Peyer's patch (tissue), 4 donors: ENCODE data around the gene TMEM43. TPM values are rescaled to one million over a fixed set of nuclear protein-coding genes. Genes with fewer than 3 reads are reported as not detected.
A peak's percentile ranks its signal among the peaks of the same experiment; 100 is the strongest.

Experiments
- DNase-seq, 3 donors: peaks; one replicate each; pipeline ENCODE4 v3.0.0-alpha.2; 2017 to 2019
- H3K27ac ChIP-seq, 4 donors: fragments of 200-600 bp; sonication (generic); one replicate each; pipeline ENCODE4 v1.5.1; 2016 to 2019
- H3K27me3 ChIP-seq, 2 donors: fragments of 200-600 bp; sonication (generic); one replicate each; pipeline ENCODE4 v1.5.1; 2019
- H3K36me3 ChIP-seq, 3 donors: fragments of 200-600 bp; sonication (generic); one replicate each; pipeline ENCODE4 v1.5.1; 2016 to 2019
- H3K4me1 ChIP-seq, 4 donors: fragments of 200-600 bp; sonication (generic); one replicate each; pipeline ENCODE4 v1.5.1; 2016 to 2019
- H3K4me3 ChIP-seq, 4 donors: fragments of 200-600 bp; sonication (generic); 1 replicate in 3 of 4; 2 replicates in 1 of 4; pipeline ENCODE4 v1.5.1; 2016 to 2019; ENCODE audit warnings: mild to moderate bottlenecking in 1 of 4
- H3K9me3 ChIP-seq, 4 donors: fragments of 200-600 bp; sonication (generic); one replicate each; pipeline ENCODE4 v1.5.1; 2016 to 2019; ENCODE audit warnings: mild to moderate bottlenecking in 1 of 4
- POLR2A ChIP-seq, 2 donors: fragments of 450-650 bp; IDR thresholded peaks; one replicate each; pipeline ENCODE4 v1.5.1; 2017; ENCODE audit warnings: antibody characterized with exemption in 2 of 2, mild to moderate bottlenecking in 2 of 2, moderate library complexity in 2 of 2
- total RNA-seq, 4 donors: library from RNA; depleted of rRNA; stranded (reverse); fragments of >200 nt; gene quantifications; one replicate each; pipeline ENCODE4 v1.1.0, GENCODE V29; 2016
- TF ChIP-seq, protein P1 (sequence below), 6 experiments: fragments of 450-650 bp in 4 of 6; fragments of 200-600 bp in 2 of 6; sonication (generic) in 1 of 6; IDR thresholded peaks; one replicate each; pipeline ENCODE4 v1.5.1; 2017 to 2019; ENCODE audit warnings: antibody characterized with exemption in 6 of 6, mild to moderate bottlenecking in 3 of 6, moderate library complexity in 1 of 6

TMEM43 gene
- total RNA-seq, 4 donors from 2014 or later: 26.6 to 56.5 (median 40.3) TPM

DNA sequence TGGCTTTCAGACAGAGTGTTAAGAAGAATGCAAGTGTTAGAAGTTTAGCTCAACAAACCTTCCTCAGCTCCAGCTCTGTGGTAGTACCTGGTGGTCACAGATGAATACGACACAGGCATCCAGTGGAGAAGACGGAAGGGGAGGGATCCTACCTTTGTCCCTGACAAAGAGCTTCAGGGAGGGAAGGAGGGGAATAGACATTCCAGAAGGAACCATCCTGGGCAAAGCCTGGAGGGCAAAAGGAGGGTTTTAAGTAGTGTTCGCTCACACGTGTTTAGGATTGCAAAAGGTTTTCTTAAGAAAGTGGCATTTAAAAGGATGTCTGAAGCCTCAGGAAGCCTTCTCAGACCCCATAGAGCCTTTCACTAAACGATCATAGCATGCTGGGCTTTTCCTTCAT lies 3.0 kb upstream of the TMEM43 start:
- Histone ChIP-seq H3K36me3 (no peaks in the 10 kb centered on the region), H3K9me3 (no peaks in the 10 kb centered on the region), H3K4me1 (peaks cover 0 to 30% (median 15%) of the 10 kb centered on the region in 4 donors), H3K27ac (no peak overlapping the region), H3K27me3 (no peaks in the 10 kb centered on the region), H3K4me3 (no peak overlapping the region)
- no peak for TF ChIP-seq POLR2A (IDR thresholded peaks at IDR 0.05)
- TF ChIP-seq, protein P1, sequence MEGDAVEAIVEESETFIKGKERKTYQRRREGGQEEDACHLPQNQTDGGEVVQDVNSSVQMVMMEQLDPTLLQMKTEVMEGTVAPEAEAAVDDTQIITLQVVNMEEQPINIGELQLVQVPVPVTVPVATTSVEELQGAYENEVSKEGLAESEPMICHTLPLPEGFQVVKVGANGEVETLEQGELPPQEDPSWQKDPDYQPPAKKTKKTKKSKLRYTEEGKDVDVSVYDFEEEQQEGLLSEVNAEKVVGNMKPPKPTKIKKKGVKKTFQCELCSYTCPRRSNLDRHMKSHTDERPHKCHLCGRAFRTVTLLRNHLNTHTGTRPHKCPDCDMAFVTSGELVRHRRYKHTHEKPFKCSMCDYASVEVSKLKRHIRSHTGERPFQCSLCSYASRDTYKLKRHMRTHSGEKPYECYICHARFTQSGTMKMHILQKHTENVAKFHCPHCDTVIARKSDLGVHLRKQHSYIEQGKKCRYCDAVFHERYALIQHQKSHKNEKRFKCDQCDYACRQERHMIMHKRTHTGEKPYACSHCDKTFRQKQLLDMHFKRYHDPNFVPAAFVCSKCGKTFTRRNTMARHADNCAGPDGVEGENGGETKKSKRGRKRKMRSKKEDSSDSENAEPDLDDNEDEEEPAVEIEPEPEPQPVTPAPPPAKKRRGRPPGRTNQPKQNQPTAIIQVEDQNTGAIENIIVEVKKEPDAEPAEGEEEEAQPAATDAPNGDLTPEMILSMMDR (IDR thresholded peaks at IDR 0.05): no peak
- no peak for DNase-seq

DNA sequence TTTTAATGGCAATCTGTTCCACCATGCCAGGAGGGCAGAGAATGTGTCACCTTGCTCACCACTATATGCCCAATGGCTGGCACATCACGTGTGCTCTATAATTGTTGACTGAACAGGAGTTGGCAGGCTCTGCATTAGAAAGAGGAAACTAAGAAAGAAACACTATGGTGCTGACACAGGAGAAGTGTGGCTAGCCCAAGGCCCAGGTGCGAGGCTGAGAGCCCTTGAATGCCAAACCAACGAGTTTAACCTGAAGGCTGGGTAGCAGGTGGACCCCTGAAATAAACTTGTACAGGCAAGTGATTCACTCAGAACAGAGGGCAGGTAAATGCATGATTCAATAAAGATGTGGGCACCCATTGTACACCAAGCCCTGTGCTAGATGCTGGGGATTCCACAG lies 2.6 kb upstream of the TMEM43 start:
- peaks cover 0 to 2% (median 0%) of the 10 kb centered on the region in 3 donors for H3K36me3 ChIP-seq
- H3K4me3 ChIP-seq: no peak overlapping the region
- H3K4me1 ChIP-seq: peaks cover 0 to 35% (median 15%) of the 10 kb centered on the region in 4 donors
- no peak for TF ChIP-seq POLR2A (IDR thresholded peaks at IDR 0.05)
- TF ChIP-seq, protein P1 (IDR thresholded peaks at IDR 0.05): no peak
- no peak overlapping the region for H3K27ac ChIP-seq
- H3K27me3 ChIP-seq: no peaks in the 10 kb centered on the region
- H3K9me3 ChIP-seq: no peaks in the 10 kb centered on the region
- DNase-seq: no peak

- TF ChIP-seq POLR2A (IDR thresholded peaks at IDR 0.05): no peak
- TF ChIP-seq, protein P1 (IDR thresholded peaks at IDR 0.05): no peak
- no peaks in the 10 kb centered on the region for H3K27me3 ChIP-seq
- peak overlapping the region; percentile 90 to 94 (median 92) for H3K27ac ChIP-seq
- H3K36me3 ChIP-seq: peaks cover 0 to 12% (median 0%) of the 10 kb centered on the region in 3 donors
- DNase-seq: no peak
- H3K9me3 ChIP-seq: no peaks in the 10 kb centered on the region
- peak overlapping the region; percentile 64 to 91 (median 84) for H3K4me3 ChIP-seq
- peaks cover 0 to 35% (median 15%) of the 10 kb centered on the region in 4 donors for H3K4me1 ChIP-seq
Measured at GRCh38 chr3:14123308-14124222, 1.3 kb upstream of the TMEM43 start.

DNA sequence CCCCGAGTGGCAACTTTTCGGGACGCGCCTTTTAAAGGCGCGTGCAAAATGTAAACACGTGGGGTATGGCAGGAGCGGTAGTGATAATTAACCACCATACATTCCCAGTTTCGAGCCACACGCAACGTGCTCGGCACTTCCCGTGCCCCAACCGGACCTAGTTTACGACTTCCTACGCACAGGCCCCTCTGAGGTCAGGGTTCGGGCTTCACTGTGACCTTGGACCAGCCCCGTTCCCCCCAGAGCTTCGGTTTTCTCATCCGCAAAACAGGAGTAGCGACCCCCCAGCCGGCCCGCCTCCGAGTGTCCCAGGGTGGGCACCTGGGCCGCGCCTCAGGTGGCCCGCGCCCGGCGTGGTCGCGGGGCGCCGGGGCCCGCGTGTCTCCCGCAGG lies 633 bp upstream of the TMEM43 start:
- peak overlapping the region; percentile 64 to 91 (median 84) for H3K4me3 ChIP-seq
- peak overlapping the region; percentile 90 to 94 (median 92) for H3K27ac ChIP-seq
- no peaks in the 10 kb centered on the region for H3K9me3 ChIP-seq
- peak; percentile 73 to 89 (median 83) for DNase-seq
- H3K36me3 ChIP-seq: peaks cover 0 to 19% (median 0%) of the 10 kb centered on the region in 3 donors
- H3K4me1 ChIP-seq: peaks cover 0 to 32% (median 15%) of the 10 kb centered on the region in 4 donors
- TF ChIP-seq, protein P1 (IDR thresholded peaks at IDR 0.05): no peak
- no peak for TF ChIP-seq POLR2A (IDR thresholded peaks at IDR 0.05)
- no peaks in the 10 kb centered on the region for H3K27me3 ChIP-seq

GRCh38 chr3:14125193-14126016 lies 553 bp downstream of the TMEM43 start:
- Histone ChIP-seq H3K4me3 (peak overlapping the region; percentile 64 to 91 (median 84)), H3K36me3 (peaks cover 0 to 31% (median 0%) of the 10 kb centered on the region in 3 donors), H3K4me1 (peaks cover 0 to 32% (median 15%) of the 10 kb centered on the region in 4 donors), H3K27ac (peak overlapping the region; percentile 90 to 94 (median 92)), H3K27me3 (no peaks in the 10 kb centered on the region), H3K9me3 (no peaks in the 10 kb centered on the region)
- DNase-seq: peak in 1 of 3 donors; percentile 83
- peak; percentile 16 to 61 for TF ChIP-seq POLR2A (IDR thresholded peaks at IDR 0.05)
- TF ChIP-seq, protein P1 (IDR thresholded peaks at IDR 0.05): no peak
